A549 (cell line): ENCODE data around the gene POPDC3. TPM values are rescaled to one million over a fixed set of nuclear protein-coding genes. Genes with fewer than 3 reads are reported as not detected.

Experiments
- ATAC-seq, 2 experiments: fragments of 200-7000 bp in 1 of 2; fragments of >200 bp in 1 of 2; cut with Nextera tagmentation in 1 of 2; cut with Tn5 transposase in 1 of 2; 3 replicates each; pipeline versions ENCODE4 v1.8.0 to v1.9.1; 2018 to 2020; ENCODE audit warnings: mild to moderate bottlenecking in 1 of 2, moderate library complexity in 1 of 2
- CTCF ChIA-PET: fragments of 300-600 bp; sonication (Branson Sonifier 250); formaldehyde crosslinking; extraction: SDS; loops from one replicate; lab custom pipeline; 2021; ENCODE audit warnings: antibody characterized with exemption, inconsistent platforms; lab: Yijun Ruan, JAX
- POLR2A ChIA-PET: fragments of 350-600 bp; formaldehyde crosslinking; extraction: SDS; loops from one replicate; lab custom pipeline; 2021; ENCODE audit warnings: antibody characterized with exemption, inconsistent platforms; lab: Yijun Ruan, JAX
- DNase-seq, 2 experiments: peaks; one replicate each; pipeline versions ENCODE4 v3.0.0 to v3.0.0-alpha.2; 2011 to 2016; ENCODE audit warnings: low read depth in 1 of 2, low spot score in 1 of 2
- FAIRE-seq: peaks from 2 replicates; lab custom pipeline; 2011; peaks lifted over from hg19 to GRCh38; lab: Jason Lieb, UNC
- H3K27ac ChIP-seq, 2 experiments: fragments of >200 bp; sonication (Bioruptor Twin); formaldehyde crosslinking; 3 replicates each; pipeline ENCODE4 v1.5.1; 2016 to 2017
- H3K4me1 ChIP-seq: fragments of >200 bp; sonication (Bioruptor Twin); formaldehyde crosslinking; 3 replicates; pipeline ENCODE4 v1.6.1; 2016
- H3K4me2 ChIP-seq: fragments of >200 bp; sonication (Bioruptor Twin); formaldehyde crosslinking; 3 replicates; pipeline ENCODE4 v1.6.1; 2016
- H3K4me3 ChIP-seq: fragments of >200 bp; sonication (Bioruptor Twin); formaldehyde crosslinking; 3 replicates; pipeline ENCODE4 v1.5.1; 2016
- H3K9me3 ChIP-seq: fragments of >200 bp; sonication (Bioruptor Twin); formaldehyde crosslinking; 3 replicates; pipeline ENCODE4 v1.6.1; 2016
- BHLHE40 ChIP-seq: IDR thresholded peaks from 2 replicates; pipeline ENCODE4 v1.6.1; 2012; ENCODE audit warnings: low read depth, low read length, inconsistent platforms
- CBX2 ChIP-seq: fragments of 200-600 bp; sonication (generic); IDR thresholded peaks from 2 replicates; pipeline ENCODE4 v1.6.1; 2016; ENCODE audit warnings: low read depth, mild to moderate bottlenecking, borderline replicate concordance
- CEBPB ChIP-seq, 2 experiments: fragments of >200 bp in 1 of 2; sonication (Bioruptor Twin) in 1 of 2; formaldehyde crosslinking in 1 of 2; IDR thresholded peaks; 2 replicates each; pipeline ENCODE4 v1.6.1; 2012 to 2016
- CHD2 ChIP-seq: fragments of 150-350 bp; IDR thresholded peaks from 2 replicates; pipeline ENCODE4 v1.6.1; 2014; ENCODE audit warnings: low read length; ENCODE audit not compliant: partially characterized antibody
- E2F6 ChIP-seq: IDR thresholded peaks from 2 replicates; pipeline ENCODE4 v1.6.1; 2012; ENCODE audit warnings: low read depth, borderline replicate concordance
- EP300 ChIP-seq, 2 experiments: fragments of >200 bp; sonication (Bioruptor Twin); formaldehyde crosslinking; IDR thresholded peaks; 2 replicates in 1 of 2; 3 replicates in 1 of 2; pipeline ENCODE4 v1.6.1; 2016 to 2017
- ESRRA ChIP-seq: fragments of 150-350 bp; IDR thresholded peaks from 2 replicates; pipeline ENCODE4 v1.6.1; 2014; ENCODE audit warnings: mild to moderate bottlenecking, low read length, borderline replicate concordance
- FOSB ChIP-seq: fragments of 250-450 bp; sonication (Bioruptor Pico); IDR thresholded peaks from 2 replicates; pipeline ENCODE4 v1.5.0; 2020; ENCODE audit warnings: mild to moderate bottlenecking, moderate library complexity
- FOSL2 ChIP-seq, 2 experiments: fragments of 450-650 bp in 1 of 2; fragments of >200 bp in 1 of 2; sonication (Bioruptor Twin) in 1 of 2; formaldehyde crosslinking; IDR thresholded peaks; 2 replicates each; pipeline versions ENCODE4 v1.5.0 to v1.6.1; 2016 to 2020; ENCODE audit warnings: mild to moderate bottlenecking in 1 of 2, moderate library complexity in 1 of 2
- HDAC2 ChIP-seq: fragments of 200-600 bp; sonication (generic); IDR thresholded peaks from 2 replicates; pipeline ENCODE4 v1.6.1; 2016
- HES2 ChIP-seq: fragments of >200 bp; sonication (Bioruptor Twin); formaldehyde crosslinking; IDR thresholded peaks from 2 replicates; pipeline ENCODE4 v1.6.1; 2016
- HEYL ChIP-seq: fragments of 250-450 bp; sonication (Bioruptor Pico); IDR thresholded peaks from 2 replicates; pipeline ENCODE4 v1.8.0; 2021; ENCODE audit warnings: mild to moderate bottlenecking, moderate library complexity
- HMGXB4 ChIP-seq: fragments of 250-450 bp; sonication (Bioruptor Pico); IDR thresholded peaks from 2 replicates; pipeline ENCODE4 v1.5.0; 2021; ENCODE audit warnings: mild to moderate bottlenecking, moderate library complexity, borderline replicate concordance
- HOXA7 ChIP-seq: fragments of 250-450 bp; sonication (Bioruptor Pico); IDR thresholded peaks from 2 replicates; pipeline ENCODE4 v1.5.0; 2020; ENCODE audit warnings: mild to moderate bottlenecking, moderate library complexity
- HOXB13 ChIP-seq: fragments of 250-450 bp; sonication (Bioruptor Pico); IDR thresholded peaks from 2 replicates; pipeline ENCODE4 v1.5.0; 2020; ENCODE audit warnings: low read depth, mild to moderate bottlenecking, moderate library complexity
- HOXB5 ChIP-seq: fragments of 250-450 bp; sonication (Bioruptor Pico); IDR thresholded peaks from 2 replicates; pipeline ENCODE4 v1.5.0; 2020; ENCODE audit warnings: mild to moderate bottlenecking, moderate library complexity
- JUN ChIP-seq, 2 experiments: fragments of >200 bp; sonication (Bioruptor Twin); formaldehyde crosslinking; IDR thresholded peaks; 2 replicates in 1 of 2; 3 replicates in 1 of 2; pipeline ENCODE4 v1.6.1; 2016 to 2017
- JUNB ChIP-seq: fragments of >200 bp; sonication (Bioruptor Twin); formaldehyde crosslinking; IDR thresholded peaks from 2 replicates; pipeline ENCODE4 v1.6.1; 2016
- MAFK ChIP-seq: fragments of 450-650 bp; IDR thresholded peaks from 2 replicates; pipeline ENCODE4 v1.6.1; 2014; ENCODE audit not compliant: partially characterized antibody
- MAZ ChIP-seq: fragments of 150-350 bp; IDR thresholded peaks from 2 replicates; pipeline ENCODE4 v1.6.1; 2014; ENCODE audit warnings: antibody characterized with exemption, low read depth, low read length, borderline replicate concordance
- POLR2AphosphoS2 ChIP-seq: conservative IDR thresholded peaks from 2 replicates; pipeline ENCODE4 v1.6.1; 2012; ENCODE audit warnings: low read length, improper control_type of control experiment, inconsistent platforms
- RARB ChIP-seq: fragments of 250-450 bp; sonication (Bioruptor Pico); IDR thresholded peaks from 2 replicates; pipeline ENCODE4 v1.8.0; 2021; ENCODE audit warnings: mild to moderate bottlenecking, moderate library complexity
- RCOR1 ChIP-seq: fragments of 150-350 bp; IDR thresholded peaks from 2 replicates; pipeline ENCODE4 v1.6.1; 2014; ENCODE audit warnings: antibody characterized with exemption, low read length, low read depth
- REST ChIP-seq: fragments of 200-600 bp; sonication (generic); IDR thresholded peaks from 2 replicates; pipeline ENCODE4 v1.6.1; 2016; ENCODE audit warnings: antibody characterized with exemption, mild to moderate bottlenecking, moderate library complexity
- SMC3 ChIP-seq: fragments of >200 bp; sonication (Bioruptor Twin); formaldehyde crosslinking; IDR thresholded peaks from 3 replicates; pipeline ENCODE4 v1.6.1; 2018; ENCODE audit warnings: inconsistent platforms
- TFCP2L1 ChIP-seq: fragments of 250-450 bp; sonication (Bioruptor Pico); IDR thresholded peaks from 2 replicates; pipeline ENCODE4 v1.5.0; 2021; ENCODE audit warnings: mild to moderate bottlenecking
- USF2 ChIP-seq: fragments of 450-650 bp; IDR thresholded peaks from 2 replicates; pipeline ENCODE4 v1.6.1; 2014; ENCODE audit warnings: antibody characterized with exemption
- ZC3H11A ChIP-seq: fragments of 450-650 bp; IDR thresholded peaks from 2 replicates; pipeline ENCODE4 v1.6.1; 2014; ENCODE audit warnings: antibody characterized with exemption, mild to moderate bottlenecking
- ZFP36 ChIP-seq: fragments of 450-650 bp; IDR thresholded peaks from 2 replicates; pipeline ENCODE4 v1.6.1; 2014; ENCODE audit warnings: borderline replicate concordance; ENCODE audit not compliant: partially characterized antibody
- ZNF302 ChIP-seq: fragments of 250-450 bp; sonication (Bioruptor Pico); IDR thresholded peaks from 2 replicates; pipeline ENCODE4 v1.9.0; 2021; ENCODE audit warnings: inconsistent platforms, mild to moderate bottlenecking, moderate library complexity
- ZSCAN20 ChIP-seq: fragments of 250-450 bp; sonication (Bioruptor Pico); IDR thresholded peaks from 2 replicates; pipeline ENCODE4 v1.8.0; 2022; ENCODE audit warnings: mild to moderate bottlenecking, moderate library complexity
- WGBS: methylation state at CpG from one replicate; pipeline ENCODE4 v1.1.6; 2017; ENCODE audit errors: missing lambda C conversion rate; 5-methylcytosine and 5-hydroxymethylcytosine counted together
- polyA plus RNA-seq, 4 experiments: library from polyadenylated mRNA; depleted of rRNA in 3 of 4; stranded (reverse); fragments of >200 nt; fragmentation: RNase III in 1 of 4; extraction: RNeasy Plus Mini Kit Qiagen cat#74134 plus additional on column Dnase treatment in 1 of 4; gene quantifications; 2 replicates in 3 of 4; 3 replicates in 1 of 4; pipeline ENCODE4 v1.2.3, GENCODE V29; 2011 to 2017

The POPDC3 gene
- polyA plus RNA-seq, 2 of the 4 experiments (the other 2 are of a cell fraction): 19.7 to 54.9 TPM

GRCh38 chr6:105153676-105154075 lies 26.1 kb downstream of the POPDC3 start:
- Histone ChIP-seq H3K4me1 (no peaks in the 10 kb centered on the region), H3K27ac (no peak overlapping the region), H3K9me3 (no peaks in the 10 kb centered on the region), H3K4me3 (no peak overlapping the region), H3K4me2 (no peak overlapping the region)
- ATAC-seq (no peak), DNase-seq (no peak), FAIRE-seq (no peak)
- no peak for TF ChIP-seq MAFK
- no peak for TF ChIP-seq ESRRA
- no peak for TF ChIP-seq EP300 (IDR thresholded peaks at IDR 0.05)
- TF ChIP-seq ZC3H11A: no peak
- no peak for TF ChIP-seq HOXA7 (CRISPR knock-in tag)
- TF ChIP-seq CBX2: no peak
- no peak for TF ChIP-seq ZSCAN20 (CRISPR knock-in tag)
- no peak for TF ChIP-seq HES2
- no peak for TF ChIP-seq HMGXB4 (CRISPR knock-in tag)
- TF ChIP-seq FOSB (CRISPR knock-in tag): no peak
- TF ChIP-seq HOXB5 (CRISPR knock-in tag): no peak
- no peak for TF ChIP-seq CEBPB (IDR thresholded peaks at IDR 0.05)
- no peak for TF ChIP-seq CHD2
- TF ChIP-seq HEYL (CRISPR knock-in tag): no peak
- no peak for TF ChIP-seq FOSL2 (IDR thresholded peaks at IDR 0.05)
- TF ChIP-seq FOSL2 (CRISPR knock-in tag; IDR thresholded peaks at IDR 0.05): no peak
- no peak for TF ChIP-seq TFCP2L1
- no peak for TF ChIP-seq BHLHE40
- CTCF ChIA-PET: no interaction called here
- POLR2A ChIA-PET: no interaction called here
- WGBS: 94% methylated on average over 3 of the region's 3 CpGs

- no peak overlapping the region for H3K27ac ChIP-seq
- ChIA-PET POLR2A (no interaction called here), CTCF (interaction anchor here (1.2 kb wide), 1 partner anchor 124 kb away, joined by 3 read pairs; no protein-coding TSS in a partner anchor)
- DNase-seq (no peak), FAIRE-seq (no peak), ATAC-seq (no peak)
- no peaks in the 10 kb centered on the region for H3K4me1 ChIP-seq
- no peaks in the 10 kb centered on the region for H3K9me3 ChIP-seq
- TF ChIP-seq TFCP2L1 (no peak), BHLHE40 (no peak), JUN (IDR thresholded peaks at IDR 0.05) (no peak), RARB (CRISPR knock-in tag) (no peak), ZNF302 (CRISPR knock-in tag) (no peak), RCOR1 (no peak), E2F6 (no peak), HDAC2 (no peak), FOSB (CRISPR knock-in tag) (no peak), MAZ (no peak), POLR2AphosphoS2 (no peak), USF2 (no peak), SMC3 (no peak), HOXB13 (CRISPR knock-in tag) (no peak), HOXA7 (CRISPR knock-in tag) (no peak), REST (no peak), ZFP36 (no peak), MAFK (no peak), JUNB (no peak)
- H3K4me2 ChIP-seq: no peak overlapping the region
- H3K4me3 ChIP-seq: no peak overlapping the region
These were observed 26.9 kb downstream of the POPDC3 start for GRCh38 chr6:105152880-105153279.
